Endometrium (tissue), 2 donors: ENCODE data around the gene MGAT4A.
"Not testable (repeated sequence)": the region's sequence is repeated elsewhere in the genome, so short reads cannot be mapped to it uniquely, and the experiment has no call there.

Experiments used
- FAIRE-seq: peaks from 2 replicates; lab custom pipeline; 2012; peaks lifted over from hg19 to GRCh38; lab: Jason Lieb, UNC
- donor health status: control.
- donor health status: control.

The MGAT4A gene

GRCh38 chr2:98702858-98703620 is 27.9 kb downstream of the MGAT4A start:
- FAIRE-seq: peak; percentile 58

- no peak for FAIRE-seq
Measured at GRCh38 chr2:98702127-98702802, 28.7 kb downstream of the MGAT4A start.

GRCh38 chr2:98701230-98701629 is 29.7 kb downstream of the MGAT4A start:
- no peak for FAIRE-seq

GRCh38 chr2:98698896-98699295 is 32.0 kb downstream of the MGAT4A start:
- no peak for FAIRE-seq

GRCh38 chr2:98697651-98698337 is 33.1 kb downstream of the MGAT4A start:
- FAIRE-seq: no peak

GRCh38 chr2:98696200-98696599 is 34.7 kb downstream of the MGAT4A start:
- no peak for FAIRE-seq

GRCh38 chr2:98695255-98695654 is 35.7 kb downstream of the MGAT4A start:
- FAIRE-seq: no peak

GRCh38 chr2:98693477-98693876 is 37.5 kb downstream of the MGAT4A start:
- FAIRE-seq: no peak

GRCh38 chr2:98692090-98693054 is 38.6 kb downstream of the MGAT4A start:
- FAIRE-seq: no peak

- FAIRE-seq: no peak
Measured at GRCh38 chr2:98691303-98691702, 39.6 kb downstream of the MGAT4A start.

GRCh38 chr2:98685930-98686887 is 44.7 kb downstream of the MGAT4A start:
- no peak for FAIRE-seq

- no peak for FAIRE-seq
Measured at GRCh38 chr2:98683728-98684127, 47.2 kb downstream of the MGAT4A start.

GRCh38 chr2:98676742-98677141 is 54.2 kb downstream of the MGAT4A start:
- FAIRE-seq: no peak

GRCh38 chr2:98674233-98674964 is 56.5 kb downstream of the MGAT4A start:
- FAIRE-seq: no peak

GRCh38 chr2:98669675-98670074 is 61.3 kb downstream of the MGAT4A start:
- no peak for FAIRE-seq

- no peak for FAIRE-seq
Measured at GRCh38 chr2:98665677-98666076, 65.3 kb downstream of the MGAT4A start.

- FAIRE-seq: no peak
Measured at GRCh38 chr2:98664323-98664722, 66.6 kb downstream of the MGAT4A start.

- no peak for FAIRE-seq
Measured at GRCh38 chr2:98663511-98664090, 67.3 kb downstream of the MGAT4A start.

- not testable (repeated sequence) for FAIRE-seq
Measured at GRCh38 chr2:98659491-98659840, 71.5 kb downstream of the MGAT4A start.
